ENCODE results near the gene EGFL6. TPM values are rescaled to one million over a fixed set of nuclear protein-coding genes. Genes with fewer than 3 reads are reported as not detected.

The EGFL6 gene
- total RNA-seq, 1 donor from 2014 or later: not detected

DNA sequence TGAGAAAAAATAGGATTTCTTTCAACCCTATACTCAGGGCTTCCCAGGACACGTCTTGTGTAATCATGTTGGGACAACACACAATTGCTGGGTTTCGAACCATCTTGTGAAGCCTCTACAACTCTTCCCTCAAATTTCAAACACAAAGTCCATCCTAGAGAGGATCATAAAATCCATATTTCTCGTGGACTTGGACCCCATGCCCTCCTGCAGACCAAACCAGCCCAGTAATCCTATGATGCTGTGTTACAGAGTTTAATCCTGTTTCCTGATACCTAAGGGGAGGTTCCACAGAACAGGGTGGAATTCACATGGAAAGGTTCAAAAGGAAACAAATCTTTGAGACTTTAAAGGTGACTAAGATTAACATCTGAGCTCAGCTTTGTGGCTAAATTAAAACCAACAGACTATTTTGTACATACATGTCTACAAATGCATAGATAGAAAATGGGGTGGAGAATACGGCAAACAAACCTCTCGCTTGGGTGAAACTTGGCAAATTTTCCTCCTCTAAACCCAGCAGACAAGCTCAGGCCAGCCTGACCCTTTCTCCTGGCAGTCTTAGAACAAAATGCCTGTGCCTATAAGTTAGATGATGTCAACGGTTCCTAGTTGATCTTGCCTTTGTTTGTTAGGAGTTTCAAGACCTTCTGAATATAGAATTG, 38.1 kb downstream of the EGFL6 start:
- Histone ChIP-seq H3K27ac (no peak overlapping the region), H3K9me3 (no peaks in the 10 kb centered on the region), H3K36me3 (no peaks in the 10 kb centered on the region), H3K4me1 (no peaks in the 10 kb centered on the region), H3K27me3 (no peaks in the 10 kb centered on the region), H3K4me3 (no peak overlapping the region)
- intact Hi-C loops (cut with DNase I): no loop called here
- DNase-seq (ENCODE audit: low spot score in 2 of 2): no peak
- TF ChIP-seq, protein P1, sequence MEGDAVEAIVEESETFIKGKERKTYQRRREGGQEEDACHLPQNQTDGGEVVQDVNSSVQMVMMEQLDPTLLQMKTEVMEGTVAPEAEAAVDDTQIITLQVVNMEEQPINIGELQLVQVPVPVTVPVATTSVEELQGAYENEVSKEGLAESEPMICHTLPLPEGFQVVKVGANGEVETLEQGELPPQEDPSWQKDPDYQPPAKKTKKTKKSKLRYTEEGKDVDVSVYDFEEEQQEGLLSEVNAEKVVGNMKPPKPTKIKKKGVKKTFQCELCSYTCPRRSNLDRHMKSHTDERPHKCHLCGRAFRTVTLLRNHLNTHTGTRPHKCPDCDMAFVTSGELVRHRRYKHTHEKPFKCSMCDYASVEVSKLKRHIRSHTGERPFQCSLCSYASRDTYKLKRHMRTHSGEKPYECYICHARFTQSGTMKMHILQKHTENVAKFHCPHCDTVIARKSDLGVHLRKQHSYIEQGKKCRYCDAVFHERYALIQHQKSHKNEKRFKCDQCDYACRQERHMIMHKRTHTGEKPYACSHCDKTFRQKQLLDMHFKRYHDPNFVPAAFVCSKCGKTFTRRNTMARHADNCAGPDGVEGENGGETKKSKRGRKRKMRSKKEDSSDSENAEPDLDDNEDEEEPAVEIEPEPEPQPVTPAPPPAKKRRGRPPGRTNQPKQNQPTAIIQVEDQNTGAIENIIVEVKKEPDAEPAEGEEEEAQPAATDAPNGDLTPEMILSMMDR (IDR thresholded peaks at IDR 0.05): no peak

DNA sequence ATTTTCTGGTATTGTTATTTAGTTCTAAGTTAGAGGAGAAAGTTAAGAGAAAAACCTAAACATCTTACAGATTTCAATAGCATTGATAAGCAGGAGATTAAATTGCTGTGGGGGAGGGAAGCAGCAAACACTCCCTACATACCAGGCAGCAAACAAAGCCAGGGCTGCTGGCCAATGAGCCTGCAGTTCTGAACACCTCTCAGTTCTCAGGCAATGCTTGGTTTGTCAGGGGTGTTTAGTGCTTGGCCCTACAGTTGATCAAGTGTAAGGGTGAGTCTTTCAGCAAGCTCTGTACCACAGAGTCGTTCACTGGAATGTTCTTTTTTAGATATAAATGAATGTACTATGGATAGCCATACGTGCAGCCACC, 38.6 kb downstream of the EGFL6 start:
- no peaks in the 10 kb centered on the region for H3K4me1 ChIP-seq
- H3K36me3 ChIP-seq: no peaks in the 10 kb centered on the region
- no peak overlapping the region for H3K4me3 ChIP-seq
- H3K27me3 ChIP-seq: no peaks in the 10 kb centered on the region
- H3K27ac ChIP-seq: no peak overlapping the region
- no peaks in the 10 kb centered on the region for H3K9me3 ChIP-seq
- intact Hi-C loops (cut with DNase I): no loop called here
- TF ChIP-seq, protein P1 (IDR thresholded peaks at IDR 0.05): no peak
- DNase-seq (ENCODE audit: low spot score in 2 of 2): no peak

DNA sequence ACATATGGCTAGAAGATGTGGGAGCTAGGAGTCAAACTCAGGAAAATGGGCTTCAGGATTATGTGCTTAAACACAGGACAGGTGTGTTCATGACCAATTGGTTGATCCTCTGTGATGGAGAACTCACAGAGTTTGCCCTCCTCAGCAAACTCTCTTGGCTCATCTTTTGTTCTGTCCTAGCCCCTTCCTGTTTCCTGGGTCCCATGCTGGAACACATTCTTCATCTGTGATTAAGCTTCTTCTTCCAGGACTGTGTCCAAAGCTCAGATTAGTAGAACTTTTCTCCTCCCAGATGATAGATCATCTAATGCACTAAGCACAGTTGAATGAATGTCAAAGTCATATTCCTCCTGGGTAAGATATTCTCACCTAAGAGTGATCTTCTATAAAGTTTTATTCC, 44.8 kb downstream of the EGFL6 start:
- intact Hi-C loops (cut with DNase I): no loop called here
- TF ChIP-seq, protein P1 (IDR thresholded peaks at IDR 0.05): no peak
- H3K4me1 ChIP-seq: no peaks in the 10 kb centered on the region
- no peaks in the 10 kb centered on the region for H3K27me3 ChIP-seq
- H3K36me3 ChIP-seq: no peaks in the 10 kb centered on the region
- no peak overlapping the region for H3K4me3 ChIP-seq
- DNase-seq (ENCODE audit: low spot score in 2 of 2): no peak
- H3K27ac ChIP-seq: no peak overlapping the region
- H3K9me3 ChIP-seq: no peaks in the 10 kb centered on the region

DNA sequence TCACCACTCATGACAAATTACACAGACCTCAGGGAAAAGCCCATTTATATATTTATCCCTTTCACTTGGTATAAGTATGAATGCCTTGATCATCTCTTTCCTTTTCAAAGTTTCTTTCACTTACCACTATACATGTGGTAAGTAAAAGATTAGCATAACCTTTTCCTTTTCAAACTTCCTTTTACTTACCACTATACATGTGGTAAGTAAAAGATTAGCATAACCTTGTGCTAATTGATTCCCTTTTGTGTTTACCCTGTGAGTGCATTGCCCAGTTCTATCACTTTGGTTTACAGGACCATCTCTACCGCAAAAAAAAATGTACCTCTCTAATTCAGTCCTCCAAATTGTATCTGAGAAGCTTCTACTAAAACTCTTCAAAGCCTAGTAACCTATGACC, 50.8 kb downstream of the EGFL6 start:
- H3K27ac ChIP-seq: no peak overlapping the region
- no peaks in the 10 kb centered on the region for H3K27me3 ChIP-seq
- no peak for DNase-seq (ENCODE audit: low spot score in 2 of 2)
- intact Hi-C loops (cut with DNase I): no loop called here
- H3K4me1 ChIP-seq: no peaks in the 10 kb centered on the region
- H3K4me3 ChIP-seq: no peak overlapping the region
- peaks cover 0 to 4% of the 10 kb centered on the region in 2 donors for H3K9me3 ChIP-seq
- no peaks in the 10 kb centered on the region for H3K36me3 ChIP-seq
- TF ChIP-seq, protein P1 (IDR thresholded peaks at IDR 0.05): no peak

DNA sequence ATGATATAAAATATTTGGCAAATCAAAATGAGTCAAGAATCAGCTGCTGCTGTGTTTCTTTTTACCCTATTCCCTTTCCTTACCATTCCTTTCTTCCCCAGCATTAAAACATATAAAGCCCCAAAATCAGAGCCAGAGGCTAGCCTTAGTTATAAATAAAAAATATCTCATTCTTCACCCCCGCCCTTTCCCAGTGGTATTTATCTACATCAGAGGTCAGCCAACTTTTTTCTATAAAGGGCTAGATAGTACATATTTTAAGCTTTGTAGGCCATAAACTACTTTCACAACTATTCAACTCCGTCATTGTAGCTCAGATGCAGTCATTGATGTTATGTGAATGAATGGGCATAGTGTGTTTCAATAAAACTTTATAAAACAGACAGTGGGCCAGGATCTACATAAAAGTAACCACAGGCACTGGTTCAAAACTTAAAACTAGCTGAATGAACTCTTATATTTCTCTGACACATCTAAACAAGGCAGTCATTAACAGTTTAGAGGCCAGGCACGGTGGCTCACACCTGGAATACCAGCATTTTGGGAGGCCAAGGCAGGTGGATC, 53.1 kb downstream of the EGFL6 start:
- Histone ChIP-seq H3K9me3 (peaks cover 0 to 4% of the 10 kb centered on the region in 2 donors), H3K4me3 (no peak overlapping the region), H3K27me3 (no peaks in the 10 kb centered on the region), H3K27ac (no peak overlapping the region), H3K4me1 (no peaks in the 10 kb centered on the region), H3K36me3 (no peaks in the 10 kb centered on the region)
- intact Hi-C loops (cut with DNase I): no loop called here
- TF ChIP-seq, protein P1 (IDR thresholded peaks at IDR 0.05): no peak
- no peak for DNase-seq (ENCODE audit: low spot score in 2 of 2)
